ENCODE results near the gene KIAA0513. TPM values are rescaled to one million over a fixed set of nuclear protein-coding genes. Genes with fewer than 3 reads are reported as not detected.
A peak's percentile ranks its signal among the peaks of the same experiment; 100 is the strongest.

KIAA0513 gene, protein sequence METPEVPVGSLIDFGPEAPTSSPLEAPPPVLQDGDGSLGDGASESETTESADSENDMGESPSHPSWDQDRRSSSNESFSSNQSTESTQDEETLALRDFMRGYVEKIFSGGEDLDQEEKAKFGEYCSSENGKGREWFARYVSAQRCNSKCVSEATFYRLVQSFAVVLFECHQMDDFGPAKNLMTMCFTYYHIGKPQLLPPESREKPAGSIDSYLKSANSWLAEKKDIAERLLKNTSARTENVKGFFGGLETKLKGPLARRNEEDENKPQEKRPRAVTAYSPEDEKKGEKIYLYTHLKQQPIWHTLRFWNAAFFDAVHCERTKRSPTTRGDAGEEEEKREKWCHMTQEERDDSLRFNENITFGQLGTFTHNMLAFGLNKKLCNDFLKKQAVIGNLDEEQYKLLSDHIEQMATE
- total RNA-seq = 10 to 100 TPM in 1 of 7 donors, 1 to 10 TPM in 6; 3.4 to 12.8 (median 7.5) TPM
- polyA plus RNA-seq = 1 to 10 TPM; 2.8 to 3.9 TPM
- long read RNA-seq, donor 1, full-length matches to known transcripts = 11 of 18 reads
- long read RNA-seq, donor 1, partial matches to known transcripts = 1 of 18 reads
- long read RNA-seq, donor 1, other reads (novel, unspliced or antisense) = 6 of 18 reads
- long read RNA-seq, donor 2 = 0 reads
- long read RNA-seq, donor 3, full-length matches to known transcripts = 2 of 10 reads
- long read RNA-seq, donor 3, partial matches to known transcripts = 0 of 10 reads
- long read RNA-seq, donor 3, other reads (novel, unspliced or antisense) = 8 of 10 reads

- H3K9me3 ChIP-seq = no peaks in the 10 kb centered on the region
- peaks cover 9% of the 10 kb centered on the region for H3K4me1 ChIP-seq (ENCODE audit: insufficient read depth)
- 0% methylated on average over 40 to 59 of the region's 59 CpGs for WGBS, 3 donors
- DNase-seq = peak; percentile 94 to 97 (median 97)
- intact Hi-C loops (cut with DNase I) = no loop called here
- H3K27ac ChIP-seq = peak within 1 kb of the TSS; percentile 1 to 36
- no peaks in the 10 kb centered on the region for H3K27me3 ChIP-seq
- peak within 1 kb of the TSS; percentile 84 for H3K4me3 ChIP-seq
- peak; percentile 93 for TF ChIP-seq POLR2A (IDR thresholded peaks at IDR 0.05)
- TF ChIP-seq EP300 (IDR thresholded peaks at IDR 0.05) = no peak
- TF ChIP-seq CTCF (IDR thresholded peaks at IDR 0.05) = no peak
- H3K36me3 ChIP-seq = no peaks in the 10 kb centered on the region
Measured at GRCh38 chr16:85027349-85027957, at the start of gene KIAA0513. Gene KIAA0513, plus strand, starts transcription at chr16:85027795. Its CDS starts 39,277 bp downstream, at chr16:85067072.

- intact Hi-C loops (cut with DNase I) = loop anchor here in 1 of 4 donors (10.0 kb wide), 1 partner anchor 465 kb away; no protein-coding TSS in a partner anchor
- Histone ChIP-seq H3K4me3 (no peak overlapping the region), H3K4me1 (ENCODE audit: insufficient read depth) (no peaks in the 10 kb centered on the region), H3K27me3 (no peaks in the 10 kb centered on the region), H3K27ac (no peak overlapping the region), H3K9me3 (no peaks in the 10 kb centered on the region), H3K36me3 (no peaks in the 10 kb centered on the region)
- 78 to 80% (median 80%) methylated on average over 4 of the region's 4 CpGs for WGBS, 3 donors
- DNase-seq = no peak
- no peak for TF ChIP-seq CTCF (IDR thresholded peaks at IDR 0.05)
- no peak for TF ChIP-seq POLR2A (IDR thresholded peaks at IDR 0.05)
- TF ChIP-seq EP300 (IDR thresholded peaks at IDR 0.05) = no peak
Measured at GRCh38 chr16:84979516-84979915, 48.1 kb upstream of the KIAA0513 start.

- no peak for TF ChIP-seq EP300 (IDR thresholded peaks at IDR 0.05)
- no peak for TF ChIP-seq CTCF (IDR thresholded peaks at IDR 0.05)
- Histone ChIP-seq H3K36me3 (no peaks in the 10 kb centered on the region), H3K4me1 (ENCODE audit: insufficient read depth) (no peaks in the 10 kb centered on the region), H3K9me3 (no peaks in the 10 kb centered on the region), H3K4me3 (no peak overlapping the region), H3K27me3 (no peaks in the 10 kb centered on the region), H3K27ac (peak overlapping the region in 1 of 2 donors; percentile 20)
- intact Hi-C loops (cut with DNase I) = no loop called here
- 59 to 70% (median 65%) methylated on average over 9 of the region's 9 CpGs for WGBS, 3 donors
- no peak for DNase-seq
Measured at GRCh38 chr16:84982434-84982833, 45.2 kb upstream of the KIAA0513 start.
